Measurements from ENCODE around the gene TSC2.
"Not testable (repeated sequence)": the region's sequence is repeated elsewhere in the genome, so short reads cannot be mapped to it uniquely, and the experiment has no call there.

Gene TSC2

DNA sequence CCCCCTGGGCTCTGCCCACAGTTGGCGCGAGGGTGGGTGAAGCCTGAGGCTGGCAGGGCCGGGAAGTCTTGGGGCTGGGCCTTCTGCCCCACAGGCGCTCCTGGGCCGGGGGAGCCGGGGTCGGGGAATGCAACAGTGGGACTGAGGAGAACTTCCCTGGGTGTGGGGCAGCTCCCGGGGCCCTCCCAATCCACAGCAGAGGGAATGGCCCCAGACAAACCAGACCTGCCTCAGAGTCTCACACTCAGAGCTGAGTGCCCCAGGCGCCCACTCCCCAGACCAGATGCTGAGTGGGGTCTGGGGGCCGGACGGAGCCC, 76.5 kb downstream of the TSC2 start:
- Histone ChIP-seq H3K27ac (ENCODE audit: low read depth, low read length) (peak overlapping the region; percentile 78), H3K4me1 (ENCODE audit: control insufficient read depth, insufficient read depth, low read length, unreplicated experiment) (peaks cover 29% of the 10 kb centered on the region), H3K79me2 (ENCODE audit: control insufficient read depth, insufficient read depth, low read length, unreplicated experiment) (peaks cover 38% of the 10 kb centered on the region), H3K4me3 (ENCODE audit: low read depth, low read length) (peak overlapping the region; percentile 61)
- not testable (repeated sequence) for H3K27me3 ChIP-seq (ENCODE audit: insufficient read depth, low read length); H3K36me3 ChIP-seq (ENCODE audit: insufficient read depth, low read length); H2AFZ ChIP-seq (ENCODE audit: low read length, unreplicated experiment)

DNA sequence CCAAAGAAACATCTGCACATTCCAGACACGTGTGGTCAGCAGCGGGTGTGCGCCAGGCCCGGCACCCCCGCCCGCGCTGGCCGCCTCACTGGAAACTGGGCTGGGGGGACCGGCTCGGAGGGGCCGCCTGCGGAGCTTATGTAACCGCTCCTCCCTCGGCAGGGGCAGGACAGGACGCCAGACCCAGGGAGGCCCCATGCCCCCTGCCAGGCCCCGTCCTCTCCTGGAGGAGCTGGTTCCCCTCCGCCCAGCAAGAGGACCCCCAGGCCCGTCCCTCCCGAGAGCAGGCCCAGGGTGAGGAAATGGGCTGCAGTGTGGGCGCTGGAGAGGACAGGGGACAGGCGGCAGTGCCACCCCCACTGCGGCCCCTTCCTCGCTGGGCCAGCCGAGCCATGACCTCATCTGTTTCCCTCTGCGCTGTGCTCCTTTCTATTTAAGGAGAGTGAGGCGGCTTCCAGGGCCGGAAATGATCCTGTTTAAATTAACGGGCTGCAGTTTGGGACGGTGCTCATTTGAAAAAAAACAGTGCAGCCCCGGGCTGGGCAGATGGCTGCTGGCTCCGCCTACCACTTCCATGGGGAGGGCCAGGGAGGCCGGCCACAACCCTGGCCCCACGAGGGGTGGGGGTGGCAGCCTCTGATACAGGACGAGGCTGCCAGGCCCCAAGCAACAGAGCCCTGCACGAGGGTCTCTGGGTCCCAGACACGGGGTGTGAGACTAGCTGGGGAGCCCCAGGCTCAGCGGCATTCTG, 77.1 kb downstream of the TSC2 start:
- Histone ChIP-seq H3K27ac (ENCODE audit: low read depth, low read length) (peak overlapping the region; percentile 78), H3K4me3 (ENCODE audit: low read depth, low read length) (peak overlapping the region; percentile 61), H3K79me2 (ENCODE audit: control insufficient read depth, insufficient read depth, low read length, unreplicated experiment) (peaks cover 39% of the 10 kb centered on the region), H3K4me1 (ENCODE audit: control insufficient read depth, insufficient read depth, low read length, unreplicated experiment) (peaks cover 29% of the 10 kb centered on the region)
- H3K27me3 ChIP-seq (ENCODE audit: insufficient read depth, low read length); H3K36me3 ChIP-seq (ENCODE audit: insufficient read depth, low read length); H2AFZ ChIP-seq (ENCODE audit: low read length, unreplicated experiment): not testable (repeated sequence)

DNA sequence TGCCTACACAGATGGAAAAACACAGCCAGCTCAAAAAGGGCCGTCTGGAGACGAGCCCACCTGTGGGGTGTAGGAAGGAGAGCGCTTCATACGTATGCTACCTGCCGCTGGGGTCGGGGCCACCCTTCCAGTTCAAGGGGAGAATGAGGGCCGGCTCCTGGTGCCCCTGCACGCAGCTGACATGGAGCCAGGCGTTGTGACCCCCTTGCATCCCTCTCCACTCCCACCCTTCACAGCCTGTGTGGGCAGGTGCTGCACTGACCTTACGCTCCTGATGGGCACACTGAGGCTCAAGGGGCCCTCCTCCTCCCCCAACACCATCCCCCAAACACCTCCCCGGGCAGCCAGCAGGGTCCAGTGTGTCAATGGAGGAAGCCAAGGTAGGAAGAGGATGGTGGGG, 77.8 kb downstream of the TSC2 start:
- not testable (repeated sequence) for H3K36me3 ChIP-seq (ENCODE audit: insufficient read depth, low read length); H2AFZ ChIP-seq (ENCODE audit: low read length, unreplicated experiment); H3K27me3 ChIP-seq (ENCODE audit: insufficient read depth, low read length)
- H3K4me3 ChIP-seq (ENCODE audit: low read depth, low read length): peak overlapping the region; percentile 61
- H3K79me2 ChIP-seq (ENCODE audit: control insufficient read depth, insufficient read depth, low read length, unreplicated experiment): peaks cover 41% of the 10 kb centered on the region
- H3K27ac ChIP-seq (ENCODE audit: low read depth, low read length): peak overlapping the region; percentile 78
- peaks cover 29% of the 10 kb centered on the region for H3K4me1 ChIP-seq (ENCODE audit: control insufficient read depth, insufficient read depth, low read length, unreplicated experiment)

DNA sequence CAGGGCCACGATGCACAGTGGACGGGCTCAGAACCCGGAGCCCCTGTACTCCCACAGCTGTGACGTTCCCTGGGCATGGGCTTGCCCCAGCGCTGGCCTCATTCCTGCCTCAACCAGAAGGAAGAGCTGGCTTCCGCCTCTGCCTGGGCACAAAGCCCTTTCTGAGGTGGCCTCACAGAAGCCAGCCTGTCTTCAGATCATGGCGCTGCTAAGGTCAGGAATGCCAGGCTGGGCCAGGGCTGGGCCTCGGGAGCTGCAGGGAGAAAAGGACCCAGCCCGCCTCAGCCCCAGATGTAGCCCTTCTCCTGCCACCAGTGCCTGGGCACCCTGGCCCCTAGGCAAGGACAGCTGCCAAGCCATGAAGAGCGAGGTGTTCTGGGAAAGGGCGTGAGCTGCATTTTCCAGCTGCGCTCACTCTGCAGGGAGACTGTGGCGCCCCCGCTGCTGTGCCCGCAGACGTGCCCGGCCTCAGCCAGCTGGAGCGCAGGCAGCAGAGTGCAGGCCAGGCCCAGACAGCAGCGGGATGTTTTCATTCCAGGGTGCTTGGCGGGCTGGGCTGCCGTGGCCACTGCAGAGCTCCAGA, 78.5 kb downstream of the TSC2 start:
- not testable (repeated sequence) for H3K27ac ChIP-seq (ENCODE audit: low read depth, low read length); H3K27me3 ChIP-seq (ENCODE audit: insufficient read depth, low read length); H2AFZ ChIP-seq (ENCODE audit: low read length, unreplicated experiment); H3K36me3 ChIP-seq (ENCODE audit: insufficient read depth, low read length); H3K4me3 ChIP-seq (ENCODE audit: low read depth, low read length)
- Histone ChIP-seq H3K79me2 (ENCODE audit: control insufficient read depth, insufficient read depth, low read length, unreplicated experiment) (peaks cover 44% of the 10 kb centered on the region), H3K4me1 (ENCODE audit: control insufficient read depth, insufficient read depth, low read length, unreplicated experiment) (peaks cover 29% of the 10 kb centered on the region)

DNA sequence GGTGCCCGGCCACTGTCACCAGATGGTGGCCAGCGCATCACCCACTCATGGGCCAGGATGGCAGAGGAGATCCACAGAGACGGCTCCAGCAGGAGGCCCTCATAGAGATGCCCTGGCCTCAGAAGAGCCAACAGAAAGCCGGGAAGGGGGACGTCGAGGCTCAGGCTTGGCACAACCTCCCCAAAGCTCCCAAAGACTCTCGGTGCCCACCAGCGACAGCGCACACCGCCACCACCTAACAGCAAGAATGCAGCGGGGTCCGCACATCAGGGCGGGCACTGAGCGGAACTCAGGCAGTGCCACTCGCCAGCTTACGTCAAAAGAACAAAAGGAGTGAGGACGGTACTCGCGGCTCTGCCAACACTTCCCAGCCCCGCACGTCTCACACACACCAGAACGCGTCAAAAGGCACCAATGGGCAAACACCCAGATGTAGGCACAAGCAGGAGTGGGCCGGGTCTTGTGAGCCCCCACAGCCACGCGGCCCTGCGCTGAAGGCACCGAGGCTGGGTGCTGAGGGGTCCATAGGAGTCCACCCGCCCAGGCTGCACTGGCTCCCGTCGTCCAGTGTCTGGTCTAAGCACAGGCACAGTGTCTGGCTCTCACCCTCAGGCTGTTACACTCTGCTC, 79.3 kb downstream of the TSC2 start:
- H3K36me3 ChIP-seq (ENCODE audit: insufficient read depth, low read length); H2AFZ ChIP-seq (ENCODE audit: low read length, unreplicated experiment); H3K27me3 ChIP-seq (ENCODE audit: insufficient read depth, low read length); H3K4me3 ChIP-seq (ENCODE audit: low read depth, low read length); H3K27ac ChIP-seq (ENCODE audit: low read depth, low read length): not testable (repeated sequence)
- Histone ChIP-seq H3K4me1 (ENCODE audit: control insufficient read depth, insufficient read depth, low read length, unreplicated experiment) (peaks cover 29% of the 10 kb centered on the region), H3K79me2 (ENCODE audit: control insufficient read depth, insufficient read depth, low read length, unreplicated experiment) (peaks cover 41% of the 10 kb centered on the region)

DNA sequence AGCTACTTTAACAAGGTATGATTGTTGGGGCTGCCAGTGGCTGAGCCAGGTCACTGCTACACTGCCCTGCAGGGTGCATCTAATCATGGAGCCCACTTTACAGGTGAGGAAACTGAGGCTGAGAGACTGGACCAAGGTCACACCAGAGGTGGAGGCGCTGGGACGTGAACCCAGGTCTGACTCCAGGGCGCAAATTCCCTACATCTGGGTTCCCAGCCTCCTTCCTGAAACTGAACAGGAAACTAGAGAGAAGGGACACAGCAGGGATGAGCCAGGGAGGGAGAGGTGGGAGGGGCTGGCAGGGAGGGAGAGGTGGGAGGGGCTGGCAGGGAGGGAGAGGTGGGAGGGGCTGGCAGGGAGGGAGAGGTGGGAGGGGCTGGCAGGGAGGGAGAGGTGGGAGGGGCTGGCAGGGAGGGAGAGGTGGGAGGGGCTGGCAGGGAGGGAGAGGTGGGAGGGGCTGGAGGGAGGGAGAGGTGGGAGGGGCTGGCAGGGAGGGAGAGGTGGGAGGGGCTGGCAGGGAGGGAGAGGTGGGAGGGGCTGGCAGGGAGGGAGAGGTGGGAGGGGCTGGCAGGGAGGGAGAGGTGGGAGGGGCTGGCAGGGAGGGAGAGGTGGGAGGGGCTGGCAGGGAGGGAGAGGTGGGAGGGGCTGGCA, 80.0 kb downstream of the TSC2 start:
- H3K36me3 ChIP-seq (ENCODE audit: insufficient read depth, low read length); H3K27me3 ChIP-seq (ENCODE audit: insufficient read depth, low read length); H3K4me3 ChIP-seq (ENCODE audit: low read depth, low read length); H3K27ac ChIP-seq (ENCODE audit: low read depth, low read length); H2AFZ ChIP-seq (ENCODE audit: low read length, unreplicated experiment): not testable (repeated sequence)
- Histone ChIP-seq H3K79me2 (ENCODE audit: control insufficient read depth, insufficient read depth, low read length, unreplicated experiment) (peaks cover 35% of the 10 kb centered on the region), H3K4me1 (ENCODE audit: control insufficient read depth, insufficient read depth, low read length, unreplicated experiment) (peaks cover 29% of the 10 kb centered on the region)

DNA sequence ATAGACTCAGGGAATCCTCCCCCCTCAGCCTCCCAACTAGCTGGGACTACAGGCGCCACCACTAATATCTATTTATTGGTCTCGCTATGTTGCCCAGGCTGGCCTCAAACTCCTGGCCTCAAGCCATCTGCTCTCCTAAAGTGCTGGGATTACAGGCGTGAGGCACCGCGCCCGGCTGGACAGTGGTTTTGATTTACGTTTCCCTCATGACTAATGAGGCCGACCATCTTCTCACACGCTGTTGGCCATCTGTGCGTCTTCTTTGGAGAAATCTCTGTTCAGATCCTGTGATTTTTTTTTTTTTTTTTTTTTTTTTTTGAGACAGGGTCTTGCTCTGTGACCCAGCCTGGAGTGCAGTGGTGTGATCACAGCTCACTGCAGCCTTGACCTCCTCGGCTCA, 81.5 kb downstream of the TSC2 start:
- not testable (repeated sequence) for H3K4me3 ChIP-seq (ENCODE audit: low read depth, low read length); H3K27me3 ChIP-seq (ENCODE audit: insufficient read depth, low read length); H3K36me3 ChIP-seq (ENCODE audit: insufficient read depth, low read length); H2AFZ ChIP-seq (ENCODE audit: low read length, unreplicated experiment); H3K27ac ChIP-seq (ENCODE audit: low read depth, low read length)
- H3K79me2 ChIP-seq (ENCODE audit: control insufficient read depth, insufficient read depth, low read length, unreplicated experiment): peaks cover 33% of the 10 kb centered on the region
- H3K4me1 ChIP-seq (ENCODE audit: control insufficient read depth, insufficient read depth, low read length, unreplicated experiment): peaks cover 27% of the 10 kb centered on the region

DNA sequence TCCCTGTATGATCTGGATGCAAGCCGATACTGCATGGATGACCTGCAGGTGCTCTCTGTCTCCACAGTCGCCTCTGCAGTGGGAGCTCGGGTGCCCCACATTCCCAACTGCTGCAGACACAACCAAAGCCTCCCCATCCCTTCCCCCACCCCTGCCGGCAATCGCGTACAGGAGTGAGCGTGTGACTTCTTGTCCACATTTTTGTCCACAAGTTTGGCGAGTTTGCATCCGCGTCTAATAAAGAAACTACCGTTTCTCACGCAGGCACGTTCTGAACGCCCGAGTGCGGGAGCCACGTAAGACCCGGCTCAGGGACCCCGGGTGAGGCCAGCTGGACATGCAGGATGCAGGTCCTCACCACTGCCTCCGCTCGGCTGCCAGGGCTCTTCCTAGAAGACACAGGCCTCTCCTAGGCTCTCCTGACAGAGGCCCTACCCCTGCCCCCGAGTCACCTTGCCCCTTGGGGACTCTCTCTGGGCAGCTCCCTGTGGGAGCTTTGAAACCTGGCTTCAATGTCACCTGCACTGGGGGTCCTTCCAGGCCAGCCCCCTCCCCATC, 82.2 kb downstream of the TSC2 start:
- H3K36me3 ChIP-seq (ENCODE audit: insufficient read depth, low read length); H3K27me3 ChIP-seq (ENCODE audit: insufficient read depth, low read length); H2AFZ ChIP-seq (ENCODE audit: low read length, unreplicated experiment); H3K27ac ChIP-seq (ENCODE audit: low read depth, low read length); H3K4me3 ChIP-seq (ENCODE audit: low read depth, low read length): not testable (repeated sequence)
- peaks cover 29% of the 10 kb centered on the region for H3K79me2 ChIP-seq (ENCODE audit: control insufficient read depth, insufficient read depth, low read length, unreplicated experiment)
- H3K4me1 ChIP-seq (ENCODE audit: control insufficient read depth, insufficient read depth, low read length, unreplicated experiment): peaks cover 22% of the 10 kb centered on the region

DNA sequence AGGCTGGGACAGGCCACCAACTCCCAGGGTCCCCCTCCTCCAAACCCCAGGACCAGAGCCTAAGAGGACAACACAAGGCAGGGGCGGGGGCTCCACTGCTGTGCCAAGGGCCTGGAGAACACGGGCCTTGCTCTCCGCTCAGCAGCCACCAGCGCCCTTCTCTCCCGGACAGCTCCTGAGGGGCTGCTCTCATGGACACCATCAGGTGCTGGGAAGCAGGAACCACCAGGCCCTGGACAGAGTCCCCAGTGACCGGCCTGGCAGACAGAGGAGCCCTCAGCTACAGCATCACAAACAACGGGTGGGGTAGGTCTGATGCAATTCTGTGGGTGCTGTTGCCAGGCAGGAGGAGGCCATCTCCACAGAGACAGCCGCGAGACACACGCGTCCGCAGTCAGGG, 86.0 kb downstream of the TSC2 start:
- not testable (repeated sequence) for H2AFZ ChIP-seq (ENCODE audit: low read length, unreplicated experiment); H3K36me3 ChIP-seq (ENCODE audit: insufficient read depth, low read length); H3K27ac ChIP-seq (ENCODE audit: low read depth, low read length); H3K4me1 ChIP-seq (ENCODE audit: control insufficient read depth, insufficient read depth, low read length, unreplicated experiment); H3K27me3 ChIP-seq (ENCODE audit: insufficient read depth, low read length)
- H3K4me3 ChIP-seq (ENCODE audit: low read depth, low read length): peak overlapping the region; percentile 45; the same call in 1 of the 2 replicates
- H3K79me2 ChIP-seq (ENCODE audit: control insufficient read depth, insufficient read depth, low read length, unreplicated experiment): peaks cover 14% of the 10 kb centered on the region

DNA sequence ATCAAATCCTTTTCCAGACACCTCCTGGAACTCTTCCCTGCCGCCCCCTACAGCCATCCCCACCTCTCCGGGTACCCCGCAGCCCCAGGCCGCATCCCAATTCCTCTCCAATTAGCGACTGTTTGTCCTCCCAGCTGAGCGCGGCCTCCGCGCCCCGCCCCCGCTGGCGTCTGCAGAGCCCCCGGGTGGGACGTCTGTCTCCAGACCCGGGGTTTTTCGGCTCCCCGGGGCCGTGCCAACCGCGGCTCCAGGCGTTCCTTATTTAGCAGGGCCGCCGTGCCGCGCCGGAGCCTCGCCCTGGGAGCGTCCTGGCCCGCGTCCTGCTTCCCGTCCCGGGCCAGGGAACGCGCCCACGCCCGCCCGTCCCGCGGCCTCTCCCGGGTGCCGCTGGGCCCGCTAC, 87.3 kb downstream of the TSC2 start:
- Histone ChIP-seq H3K79me2 (ENCODE audit: control insufficient read depth, insufficient read depth, low read length, unreplicated experiment) (peaks cover 11% of the 10 kb centered on the region), H3K4me3 (ENCODE audit: low read depth, low read length) (peak overlapping the region; percentile 76)
- not testable (repeated sequence) for H3K27ac ChIP-seq (ENCODE audit: low read depth, low read length); H3K36me3 ChIP-seq (ENCODE audit: insufficient read depth, low read length); H3K4me1 ChIP-seq (ENCODE audit: control insufficient read depth, insufficient read depth, low read length, unreplicated experiment); H3K27me3 ChIP-seq (ENCODE audit: insufficient read depth, low read length); H2AFZ ChIP-seq (ENCODE audit: low read length, unreplicated experiment)
